KMS-11 (cell line): ENCODE measurements around the gene MAP2K2.

Experiments
- H2AFZ ChIP-seq: fragments of 200-600 bp; sonication (generic); 2 replicates; pipeline ENCODE4 v1.6.1; 2016; ENCODE audit warnings: antibody characterized with exemption, mixed run types, low read depth
- H3K27ac ChIP-seq: fragments of 200-600 bp; sonication (generic); 2 replicates; pipeline ENCODE4 v1.6.1; 2016; ENCODE audit warnings: mild to moderate bottlenecking, mixed run types
- H3K27me3 ChIP-seq: fragments of 200-600 bp; sonication (generic); 2 replicates; pipeline ENCODE4 v1.6.1; 2017; ENCODE audit warnings: mild to moderate bottlenecking, low read depth, mixed run types, moderate library complexity; ENCODE audit not compliant: insufficient read depth
- H3K36me3 ChIP-seq: fragments of 200-600 bp; sonication (generic); 2 replicates; pipeline ENCODE4 v1.6.1; 2017; ENCODE audit warnings: mild to moderate bottlenecking, mixed run types; ENCODE audit not compliant: insufficient read depth
- H3K4me1 ChIP-seq: fragments of 200-600 bp; sonication (generic); 2 replicates; pipeline ENCODE4 v1.6.1; 2016; ENCODE audit warnings: mild to moderate bottlenecking, low read depth, mixed run types; ENCODE audit not compliant: poor library complexity, severe bottlenecking
- H3K4me2 ChIP-seq: fragments of 200-600 bp; sonication (generic); 2 replicates; pipeline ENCODE4 v1.7.0; 2016; ENCODE audit warnings: mild to moderate bottlenecking, mixed run types
- H3K4me3 ChIP-seq: fragments of 200-600 bp; sonication (generic); IDR thresholded peaks from 2 replicates; pipeline ENCODE4 v1.6.1; 2017; ENCODE audit warnings: low read depth, low read length, mixed read lengths; ENCODE audit not compliant: insufficient read depth
- H3K79me2 ChIP-seq: fragments of 200-600 bp; sonication (generic); 2 replicates; pipeline ENCODE4 v1.6.1; 2016; ENCODE audit warnings: low read depth, mixed run types; ENCODE audit not compliant: insufficient read depth
- H3K9ac ChIP-seq: fragments of 200-600 bp; sonication (generic); 2 replicates; pipeline ENCODE4 v1.6.1; 2016; ENCODE audit warnings: mild to moderate bottlenecking, mixed run types
- H4K20me1 ChIP-seq: fragments of 200-600 bp; sonication (generic); 2 replicates; pipeline ENCODE4 v1.6.1; 2016; ENCODE audit warnings: mild to moderate bottlenecking, mixed run types; ENCODE audit not compliant: insufficient read depth
- TF ChIP-seq, protein P1 (sequence below): fragments of 200-600 bp; sonication (generic); conservative IDR thresholded peaks from 2 replicates; pipeline ENCODE4 v1.6.1; 2017; ENCODE audit warnings: low read depth, mild to moderate bottlenecking, antibody characterized with exemption, low read length, moderate library complexity, mixed read lengths

MAP2K2 gene

DNA sequence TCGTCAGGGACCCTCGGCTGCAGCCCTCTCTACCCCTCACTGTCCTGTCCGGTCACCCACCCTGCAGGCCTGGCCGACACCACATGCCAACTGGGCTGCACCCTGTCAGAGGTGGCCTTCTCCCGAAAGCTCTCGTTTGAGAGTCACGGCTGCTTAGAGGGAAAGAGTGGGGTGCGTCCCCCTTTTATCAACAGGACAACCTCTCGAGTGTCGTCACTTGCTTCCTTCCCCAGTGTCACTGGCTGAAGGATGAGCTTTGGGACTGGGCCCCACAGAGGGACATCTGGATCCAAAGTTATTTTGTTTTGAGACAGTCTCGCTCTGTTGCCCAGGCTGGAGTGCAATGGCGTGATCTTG, 28.5 kb downstream of the MAP2K2 start:
- Histone ChIP-seq H3K79me2 (no peaks in the 10 kb centered on the region), H3K9ac (no peak overlapping the region), H3K27me3 (no peaks in the 10 kb centered on the region), H3K4me2 (no peak overlapping the region), H4K20me1 (no peaks in the 10 kb centered on the region), H3K4me1 (no peaks in the 10 kb centered on the region), H3K36me3 (no peaks in the 10 kb centered on the region), H2AFZ (no peak overlapping the region), H3K4me3 (no peak overlapping the region), H3K27ac (no peak overlapping the region)
- TF ChIP-seq, protein P1, sequence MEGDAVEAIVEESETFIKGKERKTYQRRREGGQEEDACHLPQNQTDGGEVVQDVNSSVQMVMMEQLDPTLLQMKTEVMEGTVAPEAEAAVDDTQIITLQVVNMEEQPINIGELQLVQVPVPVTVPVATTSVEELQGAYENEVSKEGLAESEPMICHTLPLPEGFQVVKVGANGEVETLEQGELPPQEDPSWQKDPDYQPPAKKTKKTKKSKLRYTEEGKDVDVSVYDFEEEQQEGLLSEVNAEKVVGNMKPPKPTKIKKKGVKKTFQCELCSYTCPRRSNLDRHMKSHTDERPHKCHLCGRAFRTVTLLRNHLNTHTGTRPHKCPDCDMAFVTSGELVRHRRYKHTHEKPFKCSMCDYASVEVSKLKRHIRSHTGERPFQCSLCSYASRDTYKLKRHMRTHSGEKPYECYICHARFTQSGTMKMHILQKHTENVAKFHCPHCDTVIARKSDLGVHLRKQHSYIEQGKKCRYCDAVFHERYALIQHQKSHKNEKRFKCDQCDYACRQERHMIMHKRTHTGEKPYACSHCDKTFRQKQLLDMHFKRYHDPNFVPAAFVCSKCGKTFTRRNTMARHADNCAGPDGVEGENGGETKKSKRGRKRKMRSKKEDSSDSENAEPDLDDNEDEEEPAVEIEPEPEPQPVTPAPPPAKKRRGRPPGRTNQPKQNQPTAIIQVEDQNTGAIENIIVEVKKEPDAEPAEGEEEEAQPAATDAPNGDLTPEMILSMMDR = no peak

DNA sequence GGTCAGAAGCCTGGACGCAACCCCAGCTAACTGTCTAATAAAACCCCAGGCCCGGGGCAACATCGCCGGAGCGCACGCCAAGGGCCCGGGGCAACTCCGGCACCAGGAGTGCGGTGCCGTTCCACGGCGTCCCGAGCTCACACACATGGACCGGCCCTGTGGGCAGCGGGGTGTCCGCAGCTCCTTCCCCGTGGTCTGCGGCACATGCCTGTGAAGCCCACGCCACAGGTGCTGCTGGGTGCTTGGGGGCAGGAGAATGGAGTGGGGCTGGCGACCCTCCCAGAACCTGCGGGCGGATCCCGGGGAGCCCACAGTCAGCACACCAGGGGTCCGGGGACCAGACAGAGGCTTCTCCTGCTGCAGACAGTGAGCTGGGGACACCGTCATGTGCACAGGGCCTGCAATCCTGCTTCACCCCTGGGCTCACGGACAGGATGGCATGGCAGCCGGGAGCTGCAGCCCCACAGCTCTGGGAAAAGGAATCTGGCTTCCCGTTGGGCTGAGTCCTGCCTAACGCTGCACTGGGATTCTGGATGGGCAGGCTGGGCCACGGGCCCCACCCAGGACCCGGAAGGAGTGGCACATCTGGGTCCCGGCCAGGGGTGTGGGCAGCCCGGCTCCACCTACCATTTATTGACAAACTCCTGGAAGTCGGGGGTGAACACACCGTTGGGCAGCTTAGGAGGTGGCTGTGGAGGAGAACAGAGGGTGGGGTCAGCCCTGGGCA, 29.0 kb downstream of the MAP2K2 start:
- H3K4me3 ChIP-seq = no peak overlapping the region
- no peak overlapping the region for H3K27ac ChIP-seq
- H3K36me3 ChIP-seq = no peaks in the 10 kb centered on the region
- H3K9ac ChIP-seq = no peak overlapping the region
- H4K20me1 ChIP-seq = no peaks in the 10 kb centered on the region
- H3K4me1 ChIP-seq = no peaks in the 10 kb centered on the region
- no peak overlapping the region for H2AFZ ChIP-seq
- TF ChIP-seq, protein P1 = no peak
- H3K27me3 ChIP-seq = no peaks in the 10 kb centered on the region
- H3K79me2 ChIP-seq = no peaks in the 10 kb centered on the region
- H3K4me2 ChIP-seq = no peak overlapping the region

DNA sequence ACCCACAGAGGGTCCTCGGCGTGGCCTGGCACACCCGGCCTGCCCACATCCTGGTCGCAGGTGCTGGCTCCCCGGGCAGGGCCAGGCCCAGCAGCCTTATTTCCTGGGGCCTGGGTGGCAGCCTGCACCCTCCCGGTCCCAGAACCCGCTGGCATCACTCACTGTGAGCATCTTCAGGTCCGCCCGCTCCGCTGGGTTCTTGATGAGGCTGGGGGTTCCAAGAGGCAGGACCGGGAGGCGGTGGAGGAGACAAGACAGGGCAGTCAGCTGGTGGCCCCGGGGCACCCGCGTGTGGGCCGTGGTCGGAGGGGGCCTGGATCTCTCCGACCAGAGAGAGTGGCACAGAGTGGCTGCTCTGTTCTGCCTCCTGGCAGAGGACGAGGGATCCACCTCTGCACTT, 29.6 kb downstream of the MAP2K2 start:
- Histone ChIP-seq H3K4me2 (no peak overlapping the region), H3K27ac (no peak overlapping the region), H4K20me1 (no peaks in the 10 kb centered on the region), H2AFZ (no peak overlapping the region), H3K79me2 (no peaks in the 10 kb centered on the region), H3K4me1 (no peaks in the 10 kb centered on the region), H3K27me3 (no peaks in the 10 kb centered on the region), H3K36me3 (no peaks in the 10 kb centered on the region), H3K9ac (no peak overlapping the region), H3K4me3 (no peak overlapping the region)
- TF ChIP-seq, protein P1 = no peak

DNA sequence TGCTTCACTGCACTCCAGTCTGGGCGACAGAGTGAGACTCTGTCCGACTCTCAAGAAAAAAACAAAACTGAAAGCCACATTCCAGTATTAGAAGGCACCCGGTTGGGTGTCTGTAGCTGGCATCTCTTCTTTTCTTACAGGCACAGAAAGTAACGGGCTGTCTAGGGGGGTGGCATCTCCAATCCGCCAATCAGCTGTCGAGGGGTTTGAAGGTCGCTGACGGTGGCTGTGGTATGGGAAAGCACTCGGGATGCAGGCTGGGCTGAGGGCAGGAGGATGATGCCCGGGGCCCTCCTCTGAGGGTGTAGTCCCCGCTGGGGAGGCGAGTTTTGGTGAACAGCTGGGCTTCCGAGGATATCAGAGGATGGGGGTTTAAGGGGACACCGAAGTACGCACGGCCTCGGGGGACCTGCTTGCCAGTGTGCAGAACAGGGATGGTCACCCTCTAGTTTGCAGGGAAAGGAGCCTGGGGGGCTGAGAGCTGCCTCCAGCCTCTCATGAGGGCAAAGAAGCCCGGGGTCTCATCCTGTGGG, 30.2 kb downstream of the MAP2K2 start:
- H3K27ac ChIP-seq = no peak overlapping the region
- H3K27me3 ChIP-seq = no peaks in the 10 kb centered on the region
- H4K20me1 ChIP-seq = no peaks in the 10 kb centered on the region
- H3K4me1 ChIP-seq = no peaks in the 10 kb centered on the region
- no peak overlapping the region for H3K9ac ChIP-seq
- H3K79me2 ChIP-seq = no peaks in the 10 kb centered on the region
- TF ChIP-seq, protein P1 = no peak
- no peak overlapping the region for H3K4me2 ChIP-seq
- H2AFZ ChIP-seq = no peak overlapping the region
- H3K4me3 ChIP-seq = no peak overlapping the region
- no peaks in the 10 kb centered on the region for H3K36me3 ChIP-seq
